GM23338 (cell line): ENCODE results near the gene RADIL. TPM values are rescaled to one million over a fixed set of nuclear protein-coding genes. Genes with fewer than 3 reads are reported as not detected.

Source experiments
- ATAC-seq: fragments of 200-7000 bp; cut with Tn5 transposase; 3 replicates; pipeline ENCODE4 v1.9.1; 2020
- DNase-seq: peaks from one replicate; pipeline ENCODE4 v3.0.0-alpha.2; 2015; ENCODE audit warnings: low spot score
- H2AFZ ChIP-seq: fragments of 200-600 bp; sonication (generic); 2 replicates; pipeline ENCODE4 v1.8.0; 2016; ENCODE audit warnings: antibody characterized with exemption, mild to moderate bottlenecking, moderate library complexity
- H3F3A ChIP-seq: fragments of 200-600 bp; sonication (generic); replicated peaks from 2 replicates; pipeline ENCODE4 v1.8.0; 2017; ENCODE audit warnings: antibody characterized with exemption, mixed run types, low read depth
- H3K27ac ChIP-seq: fragments of 200-600 bp; sonication (generic); 2 replicates; pipeline ENCODE4 v1.6.1; 2016; ENCODE audit warnings: low read depth
- H3K27me3 ChIP-seq: fragments of 200-600 bp; sonication (generic); 2 replicates; pipeline ENCODE4 v1.8.0; 2016; ENCODE audit warnings: mild to moderate bottlenecking, mixed run types, moderate library complexity; ENCODE audit not compliant: insufficient read depth
- H3K36me3 ChIP-seq: fragments of 200-600 bp; sonication (generic); 2 replicates; pipeline ENCODE4 v1.8.0; 2016; ENCODE audit warnings: mild to moderate bottlenecking; ENCODE audit not compliant: insufficient read depth
- H3K4me1 ChIP-seq: fragments of 200-600 bp; sonication (generic); 2 replicates; pipeline ENCODE4 v1.8.0; 2016; ENCODE audit warnings: mild to moderate bottlenecking, moderate library complexity; ENCODE audit not compliant: insufficient read depth
- H3K4me2 ChIP-seq: fragments of 200-600 bp; sonication (generic); 2 replicates; pipeline ENCODE4 v1.7.1; 2017; ENCODE audit warnings: mixed run types
- H3K4me3 ChIP-seq: fragments of 200-600 bp; sonication (generic); 2 replicates; pipeline ENCODE4 v1.6.1; 2016; ENCODE audit warnings: mixed run types
- H3K79me2 ChIP-seq: fragments of 200-600 bp; sonication (generic); replicated peaks from 2 replicates; pipeline ENCODE4 v1.8.0; 2017; ENCODE audit warnings: mild to moderate bottlenecking; ENCODE audit not compliant: insufficient read depth
- H3K9me2 ChIP-seq: fragments of 200-600 bp; sonication (generic); 2 replicates; pipeline ENCODE4 v1.8.0; 2017; ENCODE audit not compliant: insufficient read depth
- H4K20me1 ChIP-seq: fragments of 200-600 bp; sonication (generic); replicated peaks from 2 replicates; pipeline ENCODE4 v1.8.0; 2017; ENCODE audit warnings: mild to moderate bottlenecking; ENCODE audit not compliant: insufficient read depth
- H3K27ac Mint-ChIP-seq: 2 replicates; pipeline ENCODE4 v1.8.0; 2020; ENCODE audit warnings: inconsistent platforms, mild to moderate bottlenecking, moderate library complexity, mixed read lengths
- H3K27me3 Mint-ChIP-seq: 3 replicates; pipeline ENCODE4 v1.8.0; 2022; ENCODE audit warnings: low read depth, mild to moderate bottlenecking, moderate library complexity, mixed read lengths, inconsistent platforms; ENCODE audit not compliant: insufficient read depth, poor library complexity
- H3K36me3 Mint-ChIP-seq: 3 replicates; pipeline ENCODE4 v1.8.0; 2021; ENCODE audit warnings: low read depth, mild to moderate bottlenecking, inconsistent platforms, moderate library complexity, mixed read lengths
- H3K4me1 Mint-ChIP-seq: 3 replicates; pipeline ENCODE4 v1.8.0; 2020; ENCODE audit warnings: mild to moderate bottlenecking, inconsistent platforms, mixed read lengths
- H3K4me3 Mint-ChIP-seq: 3 replicates; pipeline ENCODE4 v1.8.0; 2021; ENCODE audit warnings: moderate library complexity, mild to moderate bottlenecking, inconsistent platforms, mixed read lengths
- H3K9me3 Mint-ChIP-seq: 3 replicates; pipeline ENCODE4 v1.8.0; 2020; ENCODE audit warnings: moderate library complexity, mild to moderate bottlenecking, inconsistent platforms, mixed read lengths
- CREB1 ChIP-seq: fragments of 250-450 bp; sonication (Bioruptor Pico); IDR thresholded peaks from 2 replicates; pipeline ENCODE4 v1.5.0; 2020; ENCODE audit warnings: low read depth, mild to moderate bottlenecking, moderate library complexity
- EZH2phosphoT487 ChIP-seq: fragments of 200-600 bp; sonication (generic); IDR thresholded peaks from one replicate; pipeline ENCODE4 v1.8.1; 2018; ENCODE audit warnings: antibody characterized with exemption; ENCODE audit not compliant: unreplicated experiment
- JUNB ChIP-seq: IDR thresholded peaks from one replicate; pipeline ENCODE4 v1.6.1; 2016; ENCODE audit warnings: antibody characterized with exemption; ENCODE audit not compliant: unreplicated experiment
- POLR2AphosphoS5 ChIP-seq: IDR thresholded peaks from 2 replicates; pipeline ENCODE4 v1.6.1; 2016; ENCODE audit warnings: antibody characterized with exemption, low read depth
- STAT1 ChIP-seq: IDR thresholded peaks from one replicate; pipeline ENCODE4 v1.6.1; 2016; ENCODE audit warnings: antibody characterized with exemption; ENCODE audit not compliant: unreplicated experiment
- ZNF114 ChIP-seq: fragments of 250-450 bp; sonication (Bioruptor Pico); IDR thresholded peaks from 2 replicates; pipeline ENCODE4 v1.5.0; 2020; ENCODE audit warnings: mild to moderate bottlenecking, moderate library complexity
- ZNF331 ChIP-seq: fragments of 250-450 bp; sonication (Bioruptor Pico); IDR thresholded peaks from 2 replicates; pipeline ENCODE4 v1.5.0; 2020; ENCODE audit warnings: low read depth, mild to moderate bottlenecking, moderate library complexity
- polyA plus RNA-seq: library from polyadenylated mRNA; unstranded; fragments of >200 nt; fragmentation: Nextera tagmentation; extraction: Ambion mirVana; gene quantifications from 2 replicates; pipeline ENCODE4 v1.2.1, GENCODE V29; 2016
- total RNA-seq: library from RNA; depleted of rRNA; stranded (reverse); fragments of >200 nt; shearing (Covaris generic); gene quantifications from 2 replicates; pipeline ENCODE4 v1.2.3, GENCODE V29; 2014
- TF ChIP-seq, protein P1 (sequence below): IDR thresholded peaks from one replicate; pipeline ENCODE4 v1.6.1; 2018; ENCODE audit warnings: antibody characterized with exemption; ENCODE audit not compliant: unreplicated experiment
- TF ChIP-seq, protein P2 (sequence below): IDR thresholded peaks from 2 replicates; pipeline ENCODE4 v1.6.1; 2016; ENCODE audit warnings: antibody characterized with exemption
- TF ChIP-seq, protein P3 (sequence below), 2 experiments: fragments of 200-600 bp in 1 of 2; sonication (generic) in 1 of 2; conservative IDR thresholded peaks; 2 replicates each; pipeline versions ENCODE4 v1.5.1 to v1.6.1; 2016 to 2017; ENCODE audit warnings: antibody characterized with exemption in 2 of 2, low read depth in 2 of 2, mild to moderate bottlenecking in 2 of 2, moderate library complexity in 1 of 2

Gene RADIL
- total and polyA plus RNA-seq, 2 experiments from 2014 or later = 4.3 to 9.8 TPM

DNA sequence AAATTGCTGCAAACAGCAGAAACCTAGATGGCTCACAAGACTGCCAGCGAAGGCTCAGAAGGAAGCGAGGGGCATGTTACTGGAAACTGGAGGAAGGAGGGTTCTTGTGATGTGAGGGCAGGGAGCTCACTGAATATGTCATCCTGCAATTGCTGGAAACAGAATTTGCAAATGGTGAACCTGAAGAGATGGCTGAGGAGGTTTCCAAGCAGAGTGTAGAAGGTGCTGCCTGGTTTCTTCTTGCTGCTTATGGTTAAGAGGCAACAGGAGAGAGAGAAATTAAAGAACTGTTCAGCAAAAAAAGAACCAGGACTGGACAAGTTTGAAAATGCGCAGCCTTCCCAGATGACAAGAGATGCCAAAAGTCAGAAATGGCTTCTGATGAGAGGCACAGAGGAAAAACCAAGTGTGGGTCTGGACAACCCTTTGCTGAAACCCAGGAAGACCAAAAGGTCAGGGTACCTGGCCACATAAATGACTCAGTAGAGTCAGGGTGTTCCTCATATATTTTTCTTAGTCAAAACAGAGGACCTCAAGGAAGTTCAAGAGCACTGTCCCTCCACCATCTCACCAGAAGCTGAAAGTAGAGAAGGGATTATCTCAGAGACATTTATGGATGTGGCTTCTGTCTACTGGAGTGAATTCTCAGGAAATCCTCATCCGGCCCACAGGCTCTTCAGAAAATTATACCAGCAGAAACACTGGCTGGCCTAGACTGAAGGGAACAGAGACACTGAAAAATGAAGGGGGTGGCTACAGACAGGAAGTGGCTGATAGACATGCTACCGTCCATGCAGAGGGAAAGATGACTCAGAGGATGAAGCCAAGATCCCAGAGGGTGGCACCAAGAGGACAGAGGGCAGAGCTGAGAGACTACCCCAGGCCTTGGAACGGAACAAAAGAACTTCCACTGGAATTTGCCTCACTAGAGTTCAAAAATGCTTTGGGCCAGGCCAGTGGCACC lies 31.8 kb downstream of the RADIL start (continued):
- TF ChIP-seq CREB1 (CRISPR knock-in tag) = no peak
- TF ChIP-seq ZNF331 (CRISPR knock-in tag) = no peak
- TF ChIP-seq, protein P1, sequence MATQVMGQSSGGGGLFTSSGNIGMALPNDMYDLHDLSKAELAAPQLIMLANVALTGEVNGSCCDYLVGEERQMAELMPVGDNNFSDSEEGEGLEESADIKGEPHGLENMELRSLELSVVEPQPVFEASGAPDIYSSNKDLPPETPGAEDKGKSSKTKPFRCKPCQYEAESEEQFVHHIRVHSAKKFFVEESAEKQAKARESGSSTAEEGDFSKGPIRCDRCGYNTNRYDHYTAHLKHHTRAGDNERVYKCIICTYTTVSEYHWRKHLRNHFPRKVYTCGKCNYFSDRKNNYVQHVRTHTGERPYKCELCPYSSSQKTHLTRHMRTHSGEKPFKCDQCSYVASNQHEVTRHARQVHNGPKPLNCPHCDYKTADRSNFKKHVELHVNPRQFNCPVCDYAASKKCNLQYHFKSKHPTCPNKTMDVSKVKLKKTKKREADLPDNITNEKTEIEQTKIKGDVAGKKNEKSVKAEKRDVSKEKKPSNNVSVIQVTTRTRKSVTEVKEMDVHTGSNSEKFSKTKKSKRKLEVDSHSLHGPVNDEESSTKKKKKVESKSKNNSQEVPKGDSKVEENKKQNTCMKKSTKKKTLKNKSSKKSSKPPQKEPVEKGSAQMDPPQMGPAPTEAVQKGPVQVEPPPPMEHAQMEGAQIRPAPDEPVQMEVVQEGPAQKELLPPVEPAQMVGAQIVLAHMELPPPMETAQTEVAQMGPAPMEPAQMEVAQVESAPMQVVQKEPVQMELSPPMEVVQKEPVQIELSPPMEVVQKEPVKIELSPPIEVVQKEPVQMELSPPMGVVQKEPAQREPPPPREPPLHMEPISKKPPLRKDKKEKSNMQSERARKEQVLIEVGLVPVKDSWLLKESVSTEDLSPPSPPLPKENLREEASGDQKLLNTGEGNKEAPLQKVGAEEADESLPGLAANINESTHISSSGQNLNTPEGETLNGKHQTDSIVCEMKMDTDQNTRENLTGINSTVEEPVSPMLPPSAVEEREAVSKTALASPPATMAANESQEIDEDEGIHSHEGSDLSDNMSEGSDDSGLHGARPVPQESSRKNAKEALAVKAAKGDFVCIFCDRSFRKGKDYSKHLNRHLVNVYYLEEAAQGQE = no peak
- no peak for TF ChIP-seq STAT1
- TF ChIP-seq, protein P2, sequence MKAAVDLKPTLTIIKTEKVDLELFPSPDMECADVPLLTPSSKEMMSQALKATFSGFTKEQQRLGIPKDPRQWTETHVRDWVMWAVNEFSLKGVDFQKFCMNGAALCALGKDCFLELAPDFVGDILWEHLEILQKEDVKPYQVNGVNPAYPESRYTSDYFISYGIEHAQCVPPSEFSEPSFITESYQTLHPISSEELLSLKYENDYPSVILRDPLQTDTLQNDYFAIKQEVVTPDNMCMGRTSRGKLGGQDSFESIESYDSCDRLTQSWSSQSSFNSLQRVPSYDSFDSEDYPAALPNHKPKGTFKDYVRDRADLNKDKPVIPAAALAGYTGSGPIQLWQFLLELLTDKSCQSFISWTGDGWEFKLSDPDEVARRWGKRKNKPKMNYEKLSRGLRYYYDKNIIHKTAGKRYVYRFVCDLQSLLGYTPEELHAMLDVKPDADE = no peak
- TF ChIP-seq EZH2phosphoT487 = no peak
- no peak for TF ChIP-seq POLR2AphosphoS5

DNA sequence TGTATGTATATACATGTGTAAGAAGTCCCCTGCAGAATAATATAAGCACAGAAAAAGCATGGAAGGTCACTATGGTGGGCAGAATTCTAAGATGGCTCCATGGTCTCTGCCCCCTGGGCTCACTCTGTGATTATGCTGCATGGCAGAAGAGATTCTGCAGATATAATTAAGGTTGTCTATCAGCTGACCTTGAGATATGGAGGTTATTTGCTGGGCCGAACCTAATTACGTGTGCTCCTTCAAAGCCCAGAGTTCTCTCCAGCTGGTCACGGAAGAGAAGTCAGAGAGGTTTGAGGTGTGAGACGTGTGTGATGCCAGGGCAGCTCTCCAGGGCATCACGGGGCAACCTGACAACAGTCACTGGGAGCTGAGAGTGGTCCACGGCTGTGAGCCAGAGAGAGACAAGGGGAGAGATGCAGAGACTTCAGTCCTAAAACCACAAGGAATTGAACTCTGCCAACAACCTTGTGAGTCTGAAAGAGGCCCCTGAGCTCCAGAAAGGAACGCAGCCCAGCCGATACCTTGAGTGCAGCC lies 33.2 kb downstream of the RADIL start:
- ATAC-seq = no peak
- Histone ChIP-seq H3K9me2 (no peaks in the 10 kb centered on the region), H3F3A (no peaks in the 10 kb centered on the region), H3K4me2 (no peak overlapping the region), H3K27ac (no peak overlapping the region), H2AFZ (no peak overlapping the region), H3K27me3 (no peaks in the 10 kb centered on the region), H3K4me3 (no peak overlapping the region), H3K79me2 (no peaks in the 10 kb centered on the region), H3K36me3 (no peaks in the 10 kb centered on the region), H3K4me1 (no peaks in the 10 kb centered on the region), H4K20me1 (no peaks in the 10 kb centered on the region)
- Mint-ChIP-seq H3K9me3 (peaks cover 12% of the 10 kb centered on the region), H3K4me1 (peaks cover 3% of the 10 kb centered on the region; the same call in 1 of the 3 replicates), H3K27me3 (peaks cover 2% of the 10 kb centered on the region), H3K36me3 (0 out of 3 replicates have a peak, but pooled peaks cover 4% of the 10 kb centered on the region), H3K27ac (no peak overlapping the region), H3K4me3 (no peak overlapping the region)
- no peak for DNase-seq
- no peak for TF ChIP-seq ZNF331 (CRISPR knock-in tag)
- no peak for TF ChIP-seq JUNB
- TF ChIP-seq ZNF114 (CRISPR knock-in tag) = no peak
- TF ChIP-seq, protein P3, sequence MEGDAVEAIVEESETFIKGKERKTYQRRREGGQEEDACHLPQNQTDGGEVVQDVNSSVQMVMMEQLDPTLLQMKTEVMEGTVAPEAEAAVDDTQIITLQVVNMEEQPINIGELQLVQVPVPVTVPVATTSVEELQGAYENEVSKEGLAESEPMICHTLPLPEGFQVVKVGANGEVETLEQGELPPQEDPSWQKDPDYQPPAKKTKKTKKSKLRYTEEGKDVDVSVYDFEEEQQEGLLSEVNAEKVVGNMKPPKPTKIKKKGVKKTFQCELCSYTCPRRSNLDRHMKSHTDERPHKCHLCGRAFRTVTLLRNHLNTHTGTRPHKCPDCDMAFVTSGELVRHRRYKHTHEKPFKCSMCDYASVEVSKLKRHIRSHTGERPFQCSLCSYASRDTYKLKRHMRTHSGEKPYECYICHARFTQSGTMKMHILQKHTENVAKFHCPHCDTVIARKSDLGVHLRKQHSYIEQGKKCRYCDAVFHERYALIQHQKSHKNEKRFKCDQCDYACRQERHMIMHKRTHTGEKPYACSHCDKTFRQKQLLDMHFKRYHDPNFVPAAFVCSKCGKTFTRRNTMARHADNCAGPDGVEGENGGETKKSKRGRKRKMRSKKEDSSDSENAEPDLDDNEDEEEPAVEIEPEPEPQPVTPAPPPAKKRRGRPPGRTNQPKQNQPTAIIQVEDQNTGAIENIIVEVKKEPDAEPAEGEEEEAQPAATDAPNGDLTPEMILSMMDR (conservative IDR thresholded peaks at IDR 0.05; ENCODE audit: low read depth in 2 of 2) = no peak
- no peak for TF ChIP-seq CREB1 (CRISPR knock-in tag)
- no peak for TF ChIP-seq EZH2phosphoT487
- no peak for TF ChIP-seq POLR2AphosphoS5
